Nephron progenitor cell (in vitro differentiated cells): ENCODE results near the gene GALNT18.
"Not testable (repeated sequence)": the region's sequence is repeated elsewhere in the genome, so short reads cannot be mapped to it uniquely, and the experiment has no call there.

Experiments
- DNase-seq: peaks from one replicate; pipeline ENCODE4 v3.0.0; 2021
- H3K27ac Mint-ChIP-seq: 2 replicates; pipeline ENCODE4 v1.8.0; 2021; ENCODE audit warnings: mild to moderate bottlenecking, moderate library complexity, mixed read lengths
- H3K27me3 Mint-ChIP-seq: 2 replicates; pipeline ENCODE4 v1.8.0; 2021; ENCODE audit warnings: mild to moderate bottlenecking, low read depth, mixed read lengths; ENCODE audit not compliant: poor library complexity
- H3K36me3 Mint-ChIP-seq: 2 replicates; pipeline ENCODE4 v1.8.0; 2021; ENCODE audit warnings: low read depth, mixed read lengths
- H3K4me1 Mint-ChIP-seq: 2 replicates; pipeline ENCODE4 v1.8.0; 2021; ENCODE audit warnings: mixed read lengths
- H3K4me3 Mint-ChIP-seq: 2 replicates; pipeline ENCODE4 v1.8.0; 2021; ENCODE audit warnings: mild to moderate bottlenecking, moderate library complexity, mixed read lengths
- H3K9me3 Mint-ChIP-seq: 2 replicates; pipeline ENCODE4 v1.8.0; 2021; ENCODE audit warnings: mild to moderate bottlenecking, moderate library complexity, mixed read lengths
- CTCF ChIP-seq: fragments of 200-600 bp; sonication (generic); IDR thresholded peaks from 2 replicates; pipeline ENCODE4 v1.5.0; 2021; ENCODE audit warnings: antibody characterized with exemption

The GALNT18 gene

GRCh38 chr11:11370255-11370961 lies 251.4 kb downstream of the GALNT18 start:
- no peak for TF ChIP-seq CTCF
- DNase-seq = no peak
- no peak overlapping the region for H3K4me3 Mint-ChIP-seq
- peaks cover 11% of the 10 kb centered on the region for H3K27me3 Mint-ChIP-seq
- H3K9me3 Mint-ChIP-seq = no peaks in the 10 kb centered on the region
- no peak overlapping the region for H3K27ac Mint-ChIP-seq
- H3K4me1 Mint-ChIP-seq = no peaks in the 10 kb centered on the region
- H3K36me3 Mint-ChIP-seq = no peaks in the 10 kb centered on the region

GRCh38 chr11:11366793-11367192 lies 255.0 kb downstream of the GALNT18 start:
- peaks cover 8% of the 10 kb centered on the region for H3K27me3 Mint-ChIP-seq
- DNase-seq = no peak
- H3K27ac Mint-ChIP-seq = no peak overlapping the region
- no peak for TF ChIP-seq CTCF
- no peaks in the 10 kb centered on the region for H3K36me3 Mint-ChIP-seq
- H3K4me3 Mint-ChIP-seq = no peak overlapping the region
- H3K4me1 Mint-ChIP-seq = no peaks in the 10 kb centered on the region
- H3K9me3 Mint-ChIP-seq = no peaks in the 10 kb centered on the region

GRCh38 chr11:11363674-11364073 lies 258.1 kb downstream of the GALNT18 start:
- DNase-seq = no peak
- no peaks in the 10 kb centered on the region for H3K9me3 Mint-ChIP-seq
- TF ChIP-seq CTCF = no peak
- peaks cover 11% of the 10 kb centered on the region for H3K27me3 Mint-ChIP-seq
- no peaks in the 10 kb centered on the region for H3K36me3 Mint-ChIP-seq
- no peak overlapping the region for H3K4me3 Mint-ChIP-seq
- no peak overlapping the region for H3K27ac Mint-ChIP-seq
- peaks cover 3% of the 10 kb centered on the region for H3K4me1 Mint-ChIP-seq

GRCh38 chr11:11359611-11360010 lies 262.2 kb downstream of the GALNT18 start:
- H3K36me3 Mint-ChIP-seq = no peaks in the 10 kb centered on the region
- H3K4me3 Mint-ChIP-seq = no peak overlapping the region
- peaks cover 15% of the 10 kb centered on the region for H3K27me3 Mint-ChIP-seq
- no peak for TF ChIP-seq CTCF
- peak overlapping the region; percentile 15 for H3K27ac Mint-ChIP-seq
- no peak for DNase-seq
- H3K9me3 Mint-ChIP-seq = no peaks in the 10 kb centered on the region
- peaks cover 3% of the 10 kb centered on the region for H3K4me1 Mint-ChIP-seq

GRCh38 chr11:11356842-11357241 lies 265.0 kb downstream of the GALNT18 start:
- H3K27me3 Mint-ChIP-seq = peaks cover 15% of the 10 kb centered on the region
- no peak overlapping the region for H3K4me3 Mint-ChIP-seq
- no peaks in the 10 kb centered on the region for H3K36me3 Mint-ChIP-seq
- TF ChIP-seq CTCF = no peak
- no peaks in the 10 kb centered on the region for H3K9me3 Mint-ChIP-seq
- H3K4me1 Mint-ChIP-seq = peaks cover 3% of the 10 kb centered on the region
- no peak for DNase-seq
- H3K27ac Mint-ChIP-seq = no peak overlapping the region

- not testable (repeated sequence) for H3K36me3 Mint-ChIP-seq, H3K4me3 Mint-ChIP-seq
Measured at GRCh38 chr11:11352878-11353277, 268.9 kb downstream of the GALNT18 start, which contains the start of gene CSNK2A3. Gene CSNK2A3, minus strand, starts transcription at chr11:11353250. Its CDS starts 131 bp downstream, at chr11:11353119.

GRCh38 chr11:11351851-11352250 lies 270.0 kb downstream of the GALNT18 start:
- H3K27ac Mint-ChIP-seq, H3K36me3 Mint-ChIP-seq, H3K9me3 Mint-ChIP-seq, DNase-seq, H3K4me3 Mint-ChIP-seq: not testable (repeated sequence)
- H3K27me3 Mint-ChIP-seq = peaks cover 13% of the 10 kb centered on the region
- H3K4me1 Mint-ChIP-seq = peaks cover 27% of the 10 kb centered on the region

More at GRCh38 chr11:11352878-11353277, 268.9 kb downstream of the GALNT18 start, which contains the start of gene CSNK2A3:
- Mint-ChIP-seq H3K27me3 (peaks cover 15% of the 10 kb centered on the region), H3K4me1 (peaks cover 27% of the 10 kb centered on the region)
- not testable (repeated sequence) for DNase-seq, H3K9me3 Mint-ChIP-seq, H3K27ac Mint-ChIP-seq
